ENCODE results near the gene NFYA. TPM values are rescaled to one million over a fixed set of nuclear protein-coding genes. Genes with fewer than 3 reads are reported as not detected.
"Not testable (repeated sequence)": the region's sequence is repeated elsewhere in the genome, so short reads cannot be mapped to it uniquely, and the experiment has no call there.

NFYA gene
- total RNA-seq, 1 experiment from 2014 or later: 18.5 TPM

GRCh38 chr6:41115027-41115426 is 42.3 kb downstream of the NFYA start:
- not testable (repeated sequence) for DNase-seq (ENCODE audit: low spot score)

GRCh38 chr6:41119508-41119907 is 46.7 kb downstream of the NFYA start:
- no peak for DNase-seq (ENCODE audit: low spot score)

- no peak for DNase-seq (ENCODE audit: low spot score)
These were observed 47.3 kb downstream of the NFYA start for GRCh38 chr6:41120058-41120457.

GRCh38 chr6:41122373-41122772 is 49.6 kb downstream of the NFYA start:
- no peak for DNase-seq (ENCODE audit: low spot score)

DNA sequence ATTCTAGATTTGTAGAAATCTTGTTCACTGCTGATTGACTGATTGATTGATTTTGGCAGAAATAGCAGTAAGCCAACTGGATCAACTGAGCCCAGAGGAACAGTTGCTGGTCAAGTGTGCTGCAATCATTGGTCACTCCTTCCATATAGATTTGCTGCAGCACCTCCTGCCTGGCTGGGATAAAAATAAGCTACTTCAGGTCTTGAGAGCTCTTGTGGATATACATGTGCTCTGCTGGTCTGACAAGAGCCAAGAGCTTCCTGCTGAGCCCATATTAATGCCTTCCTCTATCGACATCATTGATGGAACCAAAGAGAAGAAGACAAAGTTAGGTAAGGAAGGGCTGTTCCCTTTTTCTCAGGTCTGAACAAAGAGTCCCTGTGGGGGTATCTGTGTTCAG is 50.1 kb downstream of the NFYA start:
- DNase-seq (ENCODE audit: low spot score): no peak

DNA sequence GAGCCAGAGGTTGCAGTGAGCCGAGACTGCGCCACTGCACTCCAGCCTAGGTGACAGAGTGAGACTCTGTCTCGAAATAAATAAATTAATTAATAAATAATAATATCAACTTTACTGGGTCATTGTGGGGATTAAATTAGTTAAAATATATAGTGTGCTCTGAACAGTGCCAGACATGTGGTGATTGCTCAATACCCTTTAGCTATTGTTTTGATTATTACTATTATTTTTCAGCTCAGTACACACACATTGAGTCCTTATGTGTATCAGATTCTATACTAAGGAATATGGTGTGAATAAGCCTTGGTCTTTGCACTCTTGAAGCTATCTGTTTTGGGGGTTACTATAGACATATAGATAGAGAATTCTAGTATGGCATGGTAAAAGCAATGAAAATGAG is 52.5 kb downstream of the NFYA start:
- DNase-seq (ENCODE audit: low spot score): no peak

DNA sequence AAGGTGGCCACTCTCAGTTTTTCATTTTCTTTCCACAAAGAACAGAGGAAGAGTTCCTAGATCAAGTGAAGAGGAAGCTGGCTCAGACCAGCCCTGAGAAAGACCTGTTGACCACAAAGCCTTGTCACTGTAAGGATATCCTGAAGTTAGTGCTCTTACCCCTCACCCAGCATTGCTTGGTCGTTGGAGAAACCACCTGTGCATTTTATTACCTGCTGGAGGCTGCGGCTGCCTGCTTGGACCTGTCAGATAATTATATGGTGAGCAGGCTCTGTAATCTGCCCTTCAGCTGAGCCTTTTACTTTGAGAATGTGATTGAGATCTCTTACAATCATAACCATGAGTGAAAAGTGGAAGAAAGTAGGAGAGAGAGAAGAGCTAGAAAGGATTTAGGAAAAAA is 59.5 kb downstream of the NFYA start:
- no peak for DNase-seq (ENCODE audit: low spot score)

GRCh38 chr6:41135062-41135832 is 62.5 kb downstream of the NFYA start:
- DNase-seq (ENCODE audit: low spot score): no peak

DNA sequence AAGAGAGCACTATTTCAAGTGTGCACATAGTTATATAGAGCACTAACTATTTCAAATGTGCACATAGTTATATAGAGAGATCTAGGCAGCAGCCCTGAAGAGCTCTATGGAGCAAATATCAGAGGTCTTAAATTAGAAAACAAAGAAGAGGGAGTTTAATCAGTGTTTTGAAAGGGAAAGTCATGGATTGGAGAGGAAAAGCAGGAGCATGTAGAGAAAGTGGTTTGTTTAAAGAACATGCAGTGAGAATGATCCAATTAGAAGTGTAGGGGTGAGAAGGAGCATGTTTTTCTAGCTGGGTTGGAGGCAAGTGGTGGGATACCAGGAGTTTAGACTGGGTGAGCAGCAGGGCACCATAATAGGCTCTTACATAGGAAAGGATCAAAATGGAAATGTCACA is 64.1 kb downstream of the NFYA start:
- no peak for DNase-seq (ENCODE audit: low spot score)

DNA sequence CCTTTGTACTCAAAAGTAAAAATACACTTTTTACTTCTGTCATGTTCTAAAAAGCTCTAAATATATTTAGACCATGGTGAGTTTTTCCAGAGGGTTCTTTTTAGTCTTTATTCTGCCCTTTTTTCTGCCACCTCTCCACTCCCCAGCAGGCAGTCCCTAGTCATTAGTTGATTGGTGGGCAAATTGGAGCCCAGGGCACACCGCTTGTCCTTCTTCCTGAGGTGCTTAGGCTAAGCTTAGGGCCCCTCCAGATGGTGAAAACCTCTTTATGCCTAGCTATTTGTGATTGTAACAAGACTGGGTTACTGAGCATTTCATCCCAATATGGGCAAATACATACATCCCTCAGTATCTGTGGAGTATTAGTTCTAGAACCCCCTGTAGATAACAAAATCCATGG is 75.1 kb downstream of the NFYA start:
- DNase-seq (ENCODE audit: low spot score): no peak

Other genes starting within 250 kb of the NFYA start
- gene UNC5CL, start 33.8 kb upstream of the NFYA start, total RNA-seq (2014; rRNA removed; shearing (Covaris generic)): 1.1 and 4.2 TPM in 2 replicates
- not detected in 2 replicates for gene TSPO2, start 30.5 kb upstream of the NFYA start, total RNA-seq (2014; rRNA removed; shearing (Covaris generic))
- gene APOBEC2, start 19.8 kb upstream of the NFYA start, total RNA-seq (2014; rRNA removed; shearing (Covaris generic)): not detected in 2 replicates
- 14.5 and 20.2 TPM in 2 replicates for gene OARD1, start 618 bp upstream of the NFYA start, total RNA-seq (2014; rRNA removed; shearing (Covaris generic))
- gene TREML1, start 81.4 kb downstream of the NFYA start, total RNA-seq (2014; rRNA removed; shearing (Covaris generic)): not detected in 2 replicates
- gene TREM2, start 90.1 kb downstream of the NFYA start, total RNA-seq (2014; rRNA removed; shearing (Covaris generic)): not detected in 2 replicates
- 3.1 and 3.3 TPM in 2 replicates for gene TREML2, start 128.2 kb downstream of the NFYA start, total RNA-seq (2014; rRNA removed; shearing (Covaris generic))
- gene TREML4, start 155.4 kb downstream of the NFYA start, total RNA-seq (2014; rRNA removed; shearing (Covaris generic)): not detected in 2 replicates
- 0.18 TPM in 1 of 2 replicates, not detected in the other for gene TREM1, start 213.7 kb downstream of the NFYA start, total RNA-seq (2014; rRNA removed; shearing (Covaris generic))

Measured in HT-29 (cell line).